IMR-90 (cell line): ENCODE data around the gene COX6B2. TPM values are rescaled to one million over a fixed set of nuclear protein-coding genes. Genes with fewer than 3 reads are reported as not detected.

Experiments used
- ATAC-seq: fragments of 200-7000 bp; cut with Tn5 transposase; 2 replicates; pipeline ENCODE4 v1.9.1; 2020; ENCODE audit warnings: low read depth, mild to moderate bottlenecking, moderate library complexity
- BruUV-seq: library from RNA; stranded (reverse); fragments of 400-500 nt; replicated peaks from 2 replicates; lab custom pipeline; 2021; lab: Mats Ljungman, UMichigan
- CTCF ChIA-PET: fragments of 300-600 bp; formaldehyde crosslinking; extraction: SDS; loops from one replicate; lab custom pipeline; 2021; ENCODE audit warnings: antibody characterized with exemption; lab: Yijun Ruan, JAX
- POLR2A ChIA-PET: fragments of 300-600 bp; sonication (Branson Sonifier 250); formaldehyde crosslinking; loops from one replicate; lab custom pipeline; 2022; ENCODE audit warnings: antibody characterized with exemption; ENCODE audit not compliant: unreplicated experiment; lab: Charles Lee
- DNase-seq: peaks from one replicate; pipeline ENCODE4 v3.0.0; 2013
- H2AFZ ChIP-seq: replicated peaks from 2 replicates; pipeline ENCODE3; 2013; ENCODE audit warnings: low read length, mild to moderate bottlenecking; ENCODE audit not compliant: poor library complexity
- H2AK5ac ChIP-seq: 2 replicates; pipeline ENCODE4 v1.6.1; 2013; ENCODE audit warnings: low read depth, low read length, inconsistent platforms
- H2AK9ac ChIP-seq: replicated peaks from 2 replicates; pipeline ENCODE3; 2013; ENCODE audit warnings: mild to moderate bottlenecking, low read depth, low read length, moderate library complexity; ENCODE audit not compliant: poor library complexity
- H2BK120ac ChIP-seq: 2 replicates; pipeline ENCODE4 v1.6.1; 2013; ENCODE audit warnings: low read depth, low read length, inconsistent platforms
- H2BK15ac ChIP-seq: 3 replicates; pipeline ENCODE4 v1.6.1; 2013; ENCODE audit warnings: low read depth, low read length, inconsistent platforms
- H2BK20ac ChIP-seq: 2 replicates; pipeline ENCODE4 v1.6.1; 2013; ENCODE audit warnings: low read depth, mild to moderate bottlenecking, inconsistent platforms, low read length, moderate library complexity
- H2BK5ac ChIP-seq: 2 replicates; pipeline ENCODE4 v1.6.1; 2013; ENCODE audit warnings: mild to moderate bottlenecking, low read depth, low read length, inconsistent platforms; ENCODE audit not compliant: poor library complexity, severe bottlenecking
- H3K14ac ChIP-seq: replicated peaks from 2 replicates; pipeline ENCODE4 v1.6.1; 2013; ENCODE audit warnings: low read depth, low read length, inconsistent platforms
- H3K18ac ChIP-seq: 2 replicates; pipeline ENCODE4 v1.6.1; 2013; ENCODE audit warnings: low read depth, low read length, control low read depth
- H3K23ac ChIP-seq: 2 replicates; pipeline ENCODE4 v1.6.1; 2013; ENCODE audit warnings: low read depth, low read length, inconsistent platforms
- H3K27ac ChIP-seq: 2 replicates; pipeline ENCODE4 v1.5.1; 2013; ENCODE audit warnings: mild to moderate bottlenecking, control low read depth, low read length; ENCODE audit not compliant: insufficient read depth
- H3K27me3 ChIP-seq: 2 replicates; pipeline ENCODE4 v1.6.1; 2013; ENCODE audit warnings: low read length; ENCODE audit not compliant: control insufficient read depth, insufficient read depth
- H3K36me3 ChIP-seq: 2 replicates; pipeline ENCODE4 v1.6.1; 2013; ENCODE audit warnings: low read length, mixed read lengths; ENCODE audit not compliant: control insufficient read depth, insufficient read depth
- H3K4ac ChIP-seq: 2 replicates; pipeline ENCODE4 v1.6.1; 2013; ENCODE audit warnings: low read depth, low read length, inconsistent platforms
- H3K4me1 ChIP-seq: 2 replicates; pipeline ENCODE4 v1.6.1; 2013; ENCODE audit warnings: low read length, mixed read lengths; ENCODE audit not compliant: control insufficient read depth, insufficient read depth
- H3K4me2 ChIP-seq: 2 replicates; pipeline ENCODE4 v1.6.1; 2013; ENCODE audit warnings: low read depth, mild to moderate bottlenecking, control low read depth, low read length, moderate library complexity
- H3K4me3 ChIP-seq: 2 replicates; pipeline ENCODE4 v1.5.1; 2013; ENCODE audit warnings: low read depth, mild to moderate bottlenecking, control low read depth, low read length, moderate library complexity; ENCODE audit not compliant: insufficient read depth
- H3K56ac ChIP-seq: 2 replicates; pipeline ENCODE4 v1.6.1; 2013; ENCODE audit warnings: low read length, inconsistent platforms; ENCODE audit not compliant: insufficient read depth; ENCODE audit errors: extremely low read depth
- H3K79me1 ChIP-seq, 2 experiments: 2 replicates each; pipeline ENCODE4 v1.6.1; 2013; ENCODE audit warnings: low read length in 2 of 2, inconsistent platforms in 1 of 2, low read depth in 1 of 2
- H3K9ac ChIP-seq: 2 replicates; pipeline ENCODE4 v1.6.1; 2013; ENCODE audit warnings: low read depth, low read length, control low read depth
- H3K9me1 ChIP-seq: 2 replicates; pipeline ENCODE4 v1.6.1; 2013; ENCODE audit warnings: low read length, inconsistent platforms; ENCODE audit not compliant: insufficient read depth
- H3K9me3 ChIP-seq: 2 replicates; pipeline ENCODE4 v1.6.1; 2013; ENCODE audit warnings: low read length; ENCODE audit not compliant: control insufficient read depth, insufficient read depth
- H4K20me1 ChIP-seq: 2 replicates; pipeline ENCODE4 v1.6.1; 2013; ENCODE audit warnings: low read length, inconsistent platforms; ENCODE audit not compliant: insufficient read depth
- H4K5ac ChIP-seq: 2 replicates; pipeline ENCODE4 v1.6.1; 2013; ENCODE audit warnings: mild to moderate bottlenecking, low read depth, low read length, control low read depth
- H4K8ac ChIP-seq, 2 experiments: 2 replicates each; pipeline ENCODE4 v1.6.1; 2013; ENCODE audit warnings: low read depth in 2 of 2, low read length in 2 of 2, control low read depth in 1 of 2, inconsistent platforms in 1 of 2
- H4K91ac ChIP-seq: 2 replicates; pipeline ENCODE4 v1.6.1; 2013; ENCODE audit warnings: low read depth, low read length, inconsistent platforms; ENCODE audit not compliant: insufficient read depth
- BHLHE40 ChIP-seq: fragments of 150-350 bp; IDR thresholded peaks from 2 replicates; pipeline ENCODE4 v1.6.1; 2016; ENCODE audit warnings: mild to moderate bottlenecking, low read depth, low read length
- CEBPB ChIP-seq: IDR thresholded peaks from 2 replicates; pipeline ENCODE4 v1.6.1; 2012; ENCODE audit warnings: low read depth, low read length, improper control_type of control experiment
- CTCF ChIP-seq: conservative IDR thresholded peaks from 2 replicates; pipeline ENCODE4 v1.5.1; 2012; ENCODE audit warnings: mild to moderate bottlenecking, low read depth, low read length, improper control_type of control experiment
- ELK1 ChIP-seq: fragments of 150-350 bp; IDR thresholded peaks from 2 replicates; pipeline ENCODE4 v1.6.1; 2016; ENCODE audit warnings: low read depth, mild to moderate bottlenecking, low read length, moderate library complexity, borderline replicate concordance
- FOS ChIP-seq: fragments of 150-350 bp; IDR thresholded peaks from 2 replicates; pipeline ENCODE4 v1.6.1; 2016; ENCODE audit warnings: low read depth, low read length
- MAFK ChIP-seq: IDR thresholded peaks from 2 replicates; pipeline ENCODE4 v1.6.1; 2012; ENCODE audit warnings: low read depth, low read length, improper control_type of control experiment
- MAZ ChIP-seq: IDR thresholded peaks from 2 replicates; pipeline ENCODE4 v1.6.1; 2012; ENCODE audit warnings: low read depth, mild to moderate bottlenecking, low read length, improper control_type of control experiment, moderate library complexity, borderline replicate concordance
- MXI1 ChIP-seq: IDR thresholded peaks from 2 replicates; pipeline ENCODE4 v1.6.1; 2012; ENCODE audit warnings: low read depth, mild to moderate bottlenecking, low read length, moderate library complexity, borderline replicate concordance
- NFE2L2 ChIP-seq: fragments of 150-350 bp; IDR thresholded peaks from 2 replicates; pipeline ENCODE4 v1.6.1; 2016; ENCODE audit warnings: low read depth, mild to moderate bottlenecking, low read length
- POLR2A ChIP-seq: IDR thresholded peaks from 2 replicates; pipeline ENCODE4 v1.6.1; 2012; ENCODE audit warnings: mild to moderate bottlenecking, low read depth, low read length
- RAD21 ChIP-seq: IDR thresholded peaks from 2 replicates; pipeline ENCODE4 v1.6.1; 2012; ENCODE audit warnings: low read length, improper control_type of control experiment
- RCOR1 ChIP-seq: IDR thresholded peaks from 2 replicates; pipeline ENCODE4 v1.6.1; 2012; ENCODE audit warnings: mild to moderate bottlenecking, low read length, improper control_type of control experiment; ENCODE audit not compliant: insufficient replicate concordance
- RFX5 ChIP-seq: IDR thresholded peaks from 2 replicates; pipeline ENCODE4 v1.8.0; 2012; ENCODE audit warnings: low read depth, mild to moderate bottlenecking, low read length, moderate library complexity
- SMC3 ChIP-seq: fragments of 150-350 bp; IDR thresholded peaks from 2 replicates; pipeline ENCODE4 v1.6.1; 2016; ENCODE audit warnings: low read depth, mild to moderate bottlenecking, antibody characterized with exemption, low read length, moderate library complexity
- WGBS, 2 experiments: methylation state at CpG; one replicate each; pipeline versions ENCODE4 v1.1.5 to v1.1.7; 2013; ENCODE audit warnings: missing lambda C conversion rate in 2 of 2; ENCODE audit not compliant: insufficient read length in 1 of 2; ENCODE audit errors: extremely low coverage in 2 of 2; 5-methylcytosine and 5-hydroxymethylcytosine counted together
- dilution Hi-C: fragments of 300-500 bp; cut with HindIII; formaldehyde crosslinking; loops from one replicate; pipeline ENCODE4 v1.14.3; 2018; ENCODE audit warnings: low sequenced_read_pairs; ENCODE audit not compliant: unreplicated experiment
- in situ Hi-C: fragments of 300-500 bp; cut with MboI; formaldehyde crosslinking; loops from 3 replicates; pipeline ENCODE4 v1.14.3; 2019; ENCODE audit warnings: low sequenced_read_pairs, inconsistent platforms, mixed read lengths
- intact Hi-C: fragments of 100-400 bp; cut with micrococcal nuclease; formaldehyde crosslinking; loops from 2 replicates; pipeline ENCODE4 v1.10.0; 2022
- polyA plus RNA-seq, 3 experiments: library from polyadenylated mRNA; depleted of rRNA; stranded (reverse); fragments of >200 nt; gene quantifications; 2 replicates each; pipeline ENCODE4 v1.2.3, GENCODE V29; 2012; ENCODE audit warnings: low replicate concordance in 1 of 3
- total RNA-seq: library from RNA; depleted of rRNA; stranded (reverse); fragments of >200 nt; gene quantifications from 2 replicates; pipeline ENCODE4 v1.2.3, GENCODE V29; 2012
- TF ChIP-seq, protein P1 (sequence below): fragments of 150-350 bp; IDR thresholded peaks from 2 replicates; pipeline ENCODE4 v1.6.1; 2017; ENCODE audit warnings: mild to moderate bottlenecking, antibody characterized with exemption, low read length, low read depth

COX6B2 gene
- total and polyA plus RNA-seq, 2 of the 4 experiments (the other 2 are of a cell fraction) = 0.19 TPM; not detected in 1

DNA sequence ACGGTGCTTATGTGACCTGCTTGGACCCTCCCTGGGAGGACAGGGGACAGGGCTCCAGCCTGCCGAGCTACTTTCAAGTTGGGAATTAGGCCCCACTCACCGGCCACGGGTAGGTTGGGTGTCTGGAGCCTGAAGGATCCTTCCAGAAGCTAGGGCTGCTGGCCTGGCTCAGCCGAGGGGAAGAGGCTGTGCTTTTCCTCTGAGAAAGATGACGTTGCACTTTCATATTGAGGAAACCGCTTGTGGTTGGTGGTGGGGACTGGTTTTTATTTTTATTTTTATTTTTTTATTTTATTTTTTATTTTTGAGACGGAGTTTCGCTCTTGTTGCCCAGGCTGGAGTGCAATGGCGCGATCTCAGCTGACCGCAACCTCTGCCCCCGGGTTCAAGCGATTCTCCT lies 29.3 kb downstream of the COX6B2 start, which contains the start of gene TMEM150B:
Gene TMEM150B, minus strand, starts transcription at position 170 of the 400 bp plus-strand sequence. CDS start 4,305 bp downstream, outside the sequence.
- no peak within 1 kb of the TSS for H4K91ac ChIP-seq
- H4K20me1 ChIP-seq = peaks cover 2% of the 10 kb centered on the region; the same call in 1 of the 2 replicates
- CTCF ChIA-PET = no interaction called here
- no peak within 1 kb of the TSS for H2BK15ac ChIP-seq
- H4K5ac ChIP-seq = no peak within 1 kb of the TSS
- H2AFZ ChIP-seq = peak within 1 kb of the TSS; percentile 32
- TF ChIP-seq CTCF = no peak
- no peak for TF ChIP-seq MXI1
- no peak for TF ChIP-seq CEBPB
- TF ChIP-seq, protein P1, sequence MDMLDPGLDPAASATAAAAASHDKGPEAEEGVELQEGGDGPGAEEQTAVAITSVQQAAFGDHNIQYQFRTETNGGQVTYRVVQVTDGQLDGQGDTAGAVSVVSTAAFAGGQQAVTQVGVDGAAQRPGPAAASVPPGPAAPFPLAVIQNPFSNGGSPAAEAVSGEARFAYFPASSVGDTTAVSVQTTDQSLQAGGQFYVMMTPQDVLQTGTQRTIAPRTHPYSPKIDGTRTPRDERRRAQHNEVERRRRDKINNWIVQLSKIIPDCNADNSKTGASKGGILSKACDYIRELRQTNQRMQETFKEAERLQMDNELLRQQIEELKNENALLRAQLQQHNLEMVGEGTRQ = no peak
- TF ChIP-seq NFE2L2 = no peak
- no peak for TF ChIP-seq FOS
- no peak for TF ChIP-seq SMC3
- TF ChIP-seq BHLHE40 = no peak
- TF ChIP-seq POLR2A = no peak
- TF ChIP-seq MAZ = no peak
- TF ChIP-seq ELK1 = no peak
- no peak for TF ChIP-seq RCOR1
- no peak for TF ChIP-seq MAFK
- TF ChIP-seq RAD21 = no peak
- TF ChIP-seq RFX5 = no peak
- H3K27me3 ChIP-seq = peaks cover 18% of the 10 kb centered on the region
- no peak within 1 kb of the TSS for H3K14ac ChIP-seq
- intact Hi-C loops (no loop called here), in situ Hi-C loops (no loop called here), dilution Hi-C loops (no loop called here)
- no peaks in the 10 kb centered on the region for H3K79me1 ChIP-seq
- no peak within 1 kb of the TSS for H3K9ac ChIP-seq
- H2AK9ac ChIP-seq = no peak within 1 kb of the TSS
- no peak within 1 kb of the TSS for H4K8ac ChIP-seq
- no peak within 1 kb of the TSS for H3K18ac ChIP-seq
- H3K4ac ChIP-seq = no peak within 1 kb of the TSS
- H3K56ac ChIP-seq = no peak within 1 kb of the TSS
- H3K23ac ChIP-seq = no peak within 1 kb of the TSS
- H3K9me1 ChIP-seq = no peaks in the 10 kb centered on the region; the same call in 1 of the 2 replicates
- no peaks in the 10 kb centered on the region for H3K9me3 ChIP-seq
- H2BK5ac ChIP-seq = no peak within 1 kb of the TSS
- H3K4me2 ChIP-seq = no peak within 1 kb of the TSS
- H2AK5ac ChIP-seq = no peak within 1 kb of the TSS
- POLR2A ChIA-PET = no interaction called here
- no CpG with 5 or more reads among the region's 14 CpGs for WGBS, 2 experiments
- no peak for ATAC-seq
- H2BK20ac ChIP-seq = no peak within 1 kb of the TSS
- no TSS peak for BruUV-seq
- H3K4me3 ChIP-seq = no peak within 1 kb of the TSS
- no peak within 1 kb of the TSS for H3K27ac ChIP-seq
- no peaks in the 10 kb centered on the region for H3K36me3 ChIP-seq
- DNase-seq = no peak
- H3K4me1 ChIP-seq = peaks cover 2% of the 10 kb centered on the region; the same call in 1 of the 2 replicates
- H2BK120ac ChIP-seq = no peak within 1 kb of the TSS
